ENCODE data around the gene TNNT3.

The TNNT3 gene

GRCh38 chr11:1964348-1964747 lies 44.8 kb downstream of the TNNT3 start:
- H3K4me1 ChIP-seq (ENCODE audit: control insufficient read depth, insufficient read depth, low read length): no peaks in the 10 kb centered on the region
- no peaks in the 10 kb centered on the region for H3K36me3 ChIP-seq (ENCODE audit: control insufficient read depth, insufficient read depth, low read length, severe bottlenecking)
- H3K9ac ChIP-seq (ENCODE audit: low read length): no peak overlapping the region
- H3K4me3 ChIP-seq (ENCODE audit: low read length): no peak overlapping the region
- DNase-seq (ENCODE audit: low read depth): no peak
- no peaks in the 10 kb centered on the region for H3K9me3 ChIP-seq (ENCODE audit: control insufficient read depth, low read length)
- no peaks in the 10 kb centered on the region for H3K27me3 ChIP-seq (replicated peaks; ENCODE audit: control insufficient read depth, insufficient read depth, low read length)

- H3K9me3 ChIP-seq (ENCODE audit: control insufficient read depth, low read length): no peaks in the 10 kb centered on the region
- no peaks in the 10 kb centered on the region for H3K27me3 ChIP-seq (replicated peaks; ENCODE audit: control insufficient read depth, insufficient read depth, low read length)
- no peaks in the 10 kb centered on the region for H3K36me3 ChIP-seq (ENCODE audit: control insufficient read depth, insufficient read depth, low read length, severe bottlenecking)
- no peak overlapping the region for H3K9ac ChIP-seq (ENCODE audit: low read length)
- H3K4me1 ChIP-seq (ENCODE audit: control insufficient read depth, insufficient read depth, low read length): no peaks in the 10 kb centered on the region
- DNase-seq (ENCODE audit: low read depth): no peak
- H3K4me3 ChIP-seq (ENCODE audit: low read length): no peak overlapping the region
Observed at GRCh38 chr11:1964955-1965354, 45.5 kb downstream of the TNNT3 start.

- H3K4me3 ChIP-seq (ENCODE audit: low read length): no peak overlapping the region
- no peak overlapping the region for H3K9ac ChIP-seq (ENCODE audit: low read length)
- no peak for DNase-seq (ENCODE audit: low read depth)
- no peaks in the 10 kb centered on the region for H3K27me3 ChIP-seq (replicated peaks; ENCODE audit: control insufficient read depth, insufficient read depth, low read length)
- no peaks in the 10 kb centered on the region for H3K4me1 ChIP-seq (ENCODE audit: control insufficient read depth, insufficient read depth, low read length)
- no peaks in the 10 kb centered on the region for H3K36me3 ChIP-seq (ENCODE audit: control insufficient read depth, insufficient read depth, low read length, severe bottlenecking)
- no peaks in the 10 kb centered on the region for H3K9me3 ChIP-seq (ENCODE audit: control insufficient read depth, low read length)
Observed at GRCh38 chr11:1966531-1966930, 47.0 kb downstream of the TNNT3 start.

GRCh38 chr11:1967641-1968225 lies 48.2 kb downstream of the TNNT3 start:
- Histone ChIP-seq H3K9ac (ENCODE audit: low read length) (no peak overlapping the region), H3K36me3 (ENCODE audit: control insufficient read depth, insufficient read depth, low read length, severe bottlenecking) (no peaks in the 10 kb centered on the region), H3K27me3 (replicated peaks; ENCODE audit: control insufficient read depth, insufficient read depth, low read length) (no peaks in the 10 kb centered on the region), H3K4me3 (ENCODE audit: low read length) (no peak overlapping the region), H3K4me1 (ENCODE audit: control insufficient read depth, insufficient read depth, low read length) (no peaks in the 10 kb centered on the region), H3K9me3 (ENCODE audit: control insufficient read depth, low read length) (no peaks in the 10 kb centered on the region)
- no peak for DNase-seq (ENCODE audit: low read depth)

GRCh38 chr11:1968454-1969002 lies 49.0 kb downstream of the TNNT3 start:
- Histone ChIP-seq H3K9ac (ENCODE audit: low read length) (no peak overlapping the region), H3K4me3 (ENCODE audit: low read length) (no peak overlapping the region), H3K27me3 (replicated peaks; ENCODE audit: control insufficient read depth, insufficient read depth, low read length) (no peaks in the 10 kb centered on the region), H3K4me1 (ENCODE audit: control insufficient read depth, insufficient read depth, low read length) (no peaks in the 10 kb centered on the region), H3K36me3 (ENCODE audit: control insufficient read depth, insufficient read depth, low read length, severe bottlenecking) (no peaks in the 10 kb centered on the region), H3K9me3 (ENCODE audit: control insufficient read depth, low read length) (no peaks in the 10 kb centered on the region)
- DNase-seq (ENCODE audit: low read depth): no peak

GRCh38 chr11:1969035-1969434 lies 49.5 kb downstream of the TNNT3 start:
- Histone ChIP-seq H3K9ac (ENCODE audit: low read length) (no peak overlapping the region), H3K4me3 (ENCODE audit: low read length) (no peak overlapping the region), H3K36me3 (ENCODE audit: control insufficient read depth, insufficient read depth, low read length, severe bottlenecking) (no peaks in the 10 kb centered on the region), H3K27me3 (replicated peaks; ENCODE audit: control insufficient read depth, insufficient read depth, low read length) (no peaks in the 10 kb centered on the region), H3K4me1 (ENCODE audit: control insufficient read depth, insufficient read depth, low read length) (no peaks in the 10 kb centered on the region), H3K9me3 (ENCODE audit: control insufficient read depth, low read length) (no peaks in the 10 kb centered on the region)
- DNase-seq (ENCODE audit: low read depth): no peak

- Histone ChIP-seq H3K36me3 (ENCODE audit: control insufficient read depth, insufficient read depth, low read length, severe bottlenecking) (no peaks in the 10 kb centered on the region), H3K27me3 (replicated peaks; ENCODE audit: control insufficient read depth, insufficient read depth, low read length) (no peaks in the 10 kb centered on the region), H3K9me3 (ENCODE audit: control insufficient read depth, low read length) (no peaks in the 10 kb centered on the region), H3K4me1 (ENCODE audit: control insufficient read depth, insufficient read depth, low read length) (no peaks in the 10 kb centered on the region), H3K9ac (ENCODE audit: low read length) (no peak overlapping the region), H3K4me3 (ENCODE audit: low read length) (no peak overlapping the region)
- DNase-seq (ENCODE audit: low read depth): no peak
Observed at GRCh38 chr11:1969776-1970175, 50.3 kb downstream of the TNNT3 start.

GRCh38 chr11:1970956-1971355 lies 51.5 kb downstream of the TNNT3 start:
- Histone ChIP-seq H3K27me3 (replicated peaks; ENCODE audit: control insufficient read depth, insufficient read depth, low read length) (no peaks in the 10 kb centered on the region), H3K36me3 (ENCODE audit: control insufficient read depth, insufficient read depth, low read length, severe bottlenecking) (no peaks in the 10 kb centered on the region), H3K9ac (ENCODE audit: low read length) (no peak overlapping the region), H3K4me1 (ENCODE audit: control insufficient read depth, insufficient read depth, low read length) (no peaks in the 10 kb centered on the region), H3K4me3 (ENCODE audit: low read length) (no peak overlapping the region), H3K9me3 (ENCODE audit: control insufficient read depth, low read length) (no peaks in the 10 kb centered on the region)
- no peak for DNase-seq (ENCODE audit: low read depth)

GRCh38 chr11:1975185-1975584 lies 55.7 kb downstream of the TNNT3 start:
- Histone ChIP-seq H3K9me3 (ENCODE audit: control insufficient read depth, low read length) (no peaks in the 10 kb centered on the region), H3K36me3 (ENCODE audit: control insufficient read depth, insufficient read depth, low read length, severe bottlenecking) (no peaks in the 10 kb centered on the region), H3K9ac (ENCODE audit: low read length) (no peak overlapping the region), H3K4me1 (ENCODE audit: control insufficient read depth, insufficient read depth, low read length) (no peaks in the 10 kb centered on the region), H3K27me3 (replicated peaks; ENCODE audit: control insufficient read depth, insufficient read depth, low read length) (no peaks in the 10 kb centered on the region), H3K4me3 (ENCODE audit: low read length) (no peak overlapping the region)
- no peak for DNase-seq (ENCODE audit: low read depth)

- Histone ChIP-seq H3K36me3 (ENCODE audit: control insufficient read depth, insufficient read depth, low read length, severe bottlenecking) (no peaks in the 10 kb centered on the region), H3K9ac (ENCODE audit: low read length) (no peak overlapping the region), H3K4me3 (ENCODE audit: low read length) (no peak overlapping the region), H3K27me3 (replicated peaks; ENCODE audit: control insufficient read depth, insufficient read depth, low read length) (no peaks in the 10 kb centered on the region), H3K4me1 (ENCODE audit: control insufficient read depth, insufficient read depth, low read length) (no peaks in the 10 kb centered on the region), H3K9me3 (ENCODE audit: control insufficient read depth, low read length) (no peaks in the 10 kb centered on the region)
- DNase-seq (ENCODE audit: low read depth): no peak
Observed at GRCh38 chr11:1978720-1979473, 59.4 kb downstream of the TNNT3 start.

- Histone ChIP-seq H3K4me3 (ENCODE audit: low read length) (no peak overlapping the region), H3K9me3 (ENCODE audit: control insufficient read depth, low read length) (no peaks in the 10 kb centered on the region), H3K4me1 (ENCODE audit: control insufficient read depth, insufficient read depth, low read length) (no peaks in the 10 kb centered on the region), H3K27me3 (replicated peaks; ENCODE audit: control insufficient read depth, insufficient read depth, low read length) (no peaks in the 10 kb centered on the region), H3K9ac (ENCODE audit: low read length) (no peak overlapping the region), H3K36me3 (ENCODE audit: control insufficient read depth, insufficient read depth, low read length, severe bottlenecking) (no peaks in the 10 kb centered on the region)
- DNase-seq (ENCODE audit: low read depth): no peak
Observed at GRCh38 chr11:1979607-1980006, 60.1 kb downstream of the TNNT3 start.

Data from adipocyte (in vitro differentiated cells).